Panc1 (cell line): ENCODE measurements around the gene DIAPH3. TPM values are rescaled to one million over a fixed set of nuclear protein-coding genes. Genes with fewer than 3 reads are reported as not detected.
"Not testable (repeated sequence)": the region's sequence is repeated elsewhere in the genome, so short reads cannot be mapped to it uniquely, and the experiment has no call there.

Experiments
- ATAC-seq: fragments of 200-7000 bp; cut with Tn5 transposase; 2 replicates; pipeline ENCODE4 v1.9.1; 2020; ENCODE audit warnings: mild to moderate bottlenecking, moderate library complexity
- BruUV-seq: library from RNA; stranded (reverse); fragments of 400-500 nt; replicated peaks from 2 replicates; lab custom pipeline; 2021; lab: Mats Ljungman, UMichigan
- CTCF ChIA-PET: fragments of 300-600 bp; sonication (Branson Sonifier 250); formaldehyde crosslinking; loops from one replicate; lab custom pipeline; 2022; ENCODE audit warnings: antibody characterized with exemption; lab: Charles Lee
- POLR2A ChIA-PET: fragments of 300-600 bp; sonication (Branson Sonifier 250); formaldehyde crosslinking; loops from one replicate; lab custom pipeline; 2022; ENCODE audit warnings: antibody characterized with exemption; lab: Charles Lee
- DNase-seq: peaks from one replicate; pipeline ENCODE4 v3.0.0-alpha.2; 2010; ENCODE audit warnings: low read depth, low spot score
- H3K27ac ChIP-seq: 2 replicates; pipeline ENCODE4 v1.5.1; 2011; ENCODE audit warnings: mild to moderate bottlenecking, low read length, inconsistent platforms
- H3K27me3 ChIP-seq: fragments of 200-500 bp; sonication (Bioruptor generic); 2 replicates; pipeline ENCODE4 v1.6.0; 2014; ENCODE audit warnings: low read length, inconsistent platforms; ENCODE audit not compliant: control insufficient read depth, insufficient read depth
- H3K36me3 ChIP-seq: fragments of 200-500 bp; sonication (Bioruptor generic); 2 replicates; pipeline ENCODE4 v1.5.1; 2014; ENCODE audit warnings: inconsistent platforms, mild to moderate bottlenecking, low read length, moderate library complexity; ENCODE audit not compliant: control insufficient read depth, insufficient read depth
- H3K4me1 ChIP-seq: 2 replicates; pipeline ENCODE4 v1.5.1; 2011; ENCODE audit warnings: inconsistent platforms, mild to moderate bottlenecking, low read length, moderate library complexity; ENCODE audit not compliant: control insufficient read depth, insufficient read depth
- H3K4me3 ChIP-seq, 2 experiments: 2 replicates each; pipeline ENCODE4 v1.5.1; 2011 to 2012; ENCODE audit warnings: low read depth in 2 of 2, low read length in 2 of 2, mild to moderate bottlenecking in 2 of 2, inconsistent platforms in 1 of 2, moderate library complexity in 1 of 2
- H3K9me3 ChIP-seq: fragments of 200-500 bp; sonication (Bioruptor generic); 2 replicates; pipeline ENCODE4 v1.5.1; 2014; ENCODE audit warnings: low read depth, mild to moderate bottlenecking, inconsistent platforms, low read length, moderate library complexity; ENCODE audit not compliant: control insufficient read depth, insufficient read depth
- POLR2AphosphoS5 ChIP-seq: IDR thresholded peaks from 2 replicates; pipeline ENCODE4 v1.6.1; 2012; ENCODE audit warnings: mild to moderate bottlenecking, low read depth, low read length, moderate library complexity
- SIN3A ChIP-seq: IDR thresholded peaks from 2 replicates; pipeline ENCODE4 v1.6.1; 2012; ENCODE audit warnings: low read depth, mild to moderate bottlenecking, low read length, moderate library complexity, borderline replicate concordance; ENCODE audit not compliant: insufficient read depth
- TCF7L2 ChIP-seq: IDR thresholded peaks from 2 replicates; pipeline ENCODE4 v1.6.1; 2011; ENCODE audit warnings: mild to moderate bottlenecking, low read depth, low read length, inconsistent platforms
- in situ Hi-C: cut with HindIII; loops from 2 replicates; pipeline ENCODE4 v1.10.0; 2016; ENCODE audit warnings: low sequenced_read_pairs, low pct_unique_long_range_greater_than_20kb
- intact Hi-C: fragments of 100-400 bp; cut with micrococcal nuclease; formaldehyde crosslinking; loops from one replicate; pipeline ENCODE4 v1.10.0; 2022; ENCODE audit not compliant: unreplicated experiment
- total RNA-seq: library from RNA; stranded (reverse); gene quantifications from one replicate; pipeline ENCODE4 v1.2.1, GENCODE V29; 2021; ENCODE audit not compliant: unreplicated experiment
- TF ChIP-seq, protein P1 (sequence below): fragments of 450-650 bp; IDR thresholded peaks from 2 replicates; pipeline ENCODE4 v1.5.1; 2017; ENCODE audit warnings: mild to moderate bottlenecking
- TF ChIP-seq, protein P2 (sequence below), 2 experiments: IDR thresholded peaks; 2 replicates each; pipeline ENCODE4 v1.6.1; 2011 to 2012; ENCODE audit warnings: low read depth in 2 of 2, control low read depth in 1 of 2, low read length in 1 of 2, mild to moderate bottlenecking in 1 of 2, moderate library complexity in 1 of 2; ENCODE audit not compliant: insufficient read depth in 1 of 2

DIAPH3 gene
- total RNA-seq, 1 experiment from 2014 or later, result 15.4 TPM

DNA sequence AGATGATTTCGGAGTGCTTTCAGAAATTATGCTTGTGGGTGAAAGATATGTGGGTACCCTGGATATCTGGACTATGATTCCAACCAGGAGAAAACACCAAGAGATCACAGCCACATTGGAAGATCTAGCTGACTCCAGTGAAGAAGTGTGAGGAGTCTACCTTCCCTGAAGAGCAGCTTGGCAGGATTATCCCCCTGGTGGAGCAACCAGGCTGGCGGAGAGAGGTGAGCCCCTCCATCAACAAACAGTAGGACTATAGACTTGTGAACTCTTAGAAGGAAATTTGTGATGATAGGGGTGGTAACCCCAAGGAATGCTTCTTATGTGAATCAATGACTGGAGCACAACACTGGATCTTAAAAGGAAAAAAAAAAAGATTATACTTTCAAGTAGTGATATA lies 47.8 kb upstream of the DIAPH3 start:
- ChIA-PET POLR2A (no interaction called here), CTCF (no interaction called here)
- H3K4me3 ChIP-seq, result no peak overlapping the region
- intact Hi-C loops, result no loop called here
- no peaks in the 10 kb centered on the region for H3K36me3 ChIP-seq
- BruUV-seq, result no TSS peak
- no peak overlapping the region for H3K27ac ChIP-seq
- DNase-seq (no peak), ATAC-seq (no peak)
- in situ Hi-C loops, result no loop called here
- peaks cover under 1% of the 10 kb centered on the region for H3K27me3 ChIP-seq
- H3K4me1 ChIP-seq, result no peaks in the 10 kb centered on the region
- H3K9me3 ChIP-seq, result no peaks in the 10 kb centered on the region
- TF ChIP-seq POLR2AphosphoS5 (no peak), SIN3A (no peak), TCF7L2 (no peak)
- TF ChIP-seq, protein P1, sequence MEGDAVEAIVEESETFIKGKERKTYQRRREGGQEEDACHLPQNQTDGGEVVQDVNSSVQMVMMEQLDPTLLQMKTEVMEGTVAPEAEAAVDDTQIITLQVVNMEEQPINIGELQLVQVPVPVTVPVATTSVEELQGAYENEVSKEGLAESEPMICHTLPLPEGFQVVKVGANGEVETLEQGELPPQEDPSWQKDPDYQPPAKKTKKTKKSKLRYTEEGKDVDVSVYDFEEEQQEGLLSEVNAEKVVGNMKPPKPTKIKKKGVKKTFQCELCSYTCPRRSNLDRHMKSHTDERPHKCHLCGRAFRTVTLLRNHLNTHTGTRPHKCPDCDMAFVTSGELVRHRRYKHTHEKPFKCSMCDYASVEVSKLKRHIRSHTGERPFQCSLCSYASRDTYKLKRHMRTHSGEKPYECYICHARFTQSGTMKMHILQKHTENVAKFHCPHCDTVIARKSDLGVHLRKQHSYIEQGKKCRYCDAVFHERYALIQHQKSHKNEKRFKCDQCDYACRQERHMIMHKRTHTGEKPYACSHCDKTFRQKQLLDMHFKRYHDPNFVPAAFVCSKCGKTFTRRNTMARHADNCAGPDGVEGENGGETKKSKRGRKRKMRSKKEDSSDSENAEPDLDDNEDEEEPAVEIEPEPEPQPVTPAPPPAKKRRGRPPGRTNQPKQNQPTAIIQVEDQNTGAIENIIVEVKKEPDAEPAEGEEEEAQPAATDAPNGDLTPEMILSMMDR, result no peak
- TF ChIP-seq, protein P2, sequence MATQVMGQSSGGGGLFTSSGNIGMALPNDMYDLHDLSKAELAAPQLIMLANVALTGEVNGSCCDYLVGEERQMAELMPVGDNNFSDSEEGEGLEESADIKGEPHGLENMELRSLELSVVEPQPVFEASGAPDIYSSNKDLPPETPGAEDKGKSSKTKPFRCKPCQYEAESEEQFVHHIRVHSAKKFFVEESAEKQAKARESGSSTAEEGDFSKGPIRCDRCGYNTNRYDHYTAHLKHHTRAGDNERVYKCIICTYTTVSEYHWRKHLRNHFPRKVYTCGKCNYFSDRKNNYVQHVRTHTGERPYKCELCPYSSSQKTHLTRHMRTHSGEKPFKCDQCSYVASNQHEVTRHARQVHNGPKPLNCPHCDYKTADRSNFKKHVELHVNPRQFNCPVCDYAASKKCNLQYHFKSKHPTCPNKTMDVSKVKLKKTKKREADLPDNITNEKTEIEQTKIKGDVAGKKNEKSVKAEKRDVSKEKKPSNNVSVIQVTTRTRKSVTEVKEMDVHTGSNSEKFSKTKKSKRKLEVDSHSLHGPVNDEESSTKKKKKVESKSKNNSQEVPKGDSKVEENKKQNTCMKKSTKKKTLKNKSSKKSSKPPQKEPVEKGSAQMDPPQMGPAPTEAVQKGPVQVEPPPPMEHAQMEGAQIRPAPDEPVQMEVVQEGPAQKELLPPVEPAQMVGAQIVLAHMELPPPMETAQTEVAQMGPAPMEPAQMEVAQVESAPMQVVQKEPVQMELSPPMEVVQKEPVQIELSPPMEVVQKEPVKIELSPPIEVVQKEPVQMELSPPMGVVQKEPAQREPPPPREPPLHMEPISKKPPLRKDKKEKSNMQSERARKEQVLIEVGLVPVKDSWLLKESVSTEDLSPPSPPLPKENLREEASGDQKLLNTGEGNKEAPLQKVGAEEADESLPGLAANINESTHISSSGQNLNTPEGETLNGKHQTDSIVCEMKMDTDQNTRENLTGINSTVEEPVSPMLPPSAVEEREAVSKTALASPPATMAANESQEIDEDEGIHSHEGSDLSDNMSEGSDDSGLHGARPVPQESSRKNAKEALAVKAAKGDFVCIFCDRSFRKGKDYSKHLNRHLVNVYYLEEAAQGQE (IDR thresholded peaks at IDR 0.05; ENCODE audit: insufficient read depth in 1 of 2, low read depth in 2 of 2, low read length in 1 of 2), result no peak

DNA sequence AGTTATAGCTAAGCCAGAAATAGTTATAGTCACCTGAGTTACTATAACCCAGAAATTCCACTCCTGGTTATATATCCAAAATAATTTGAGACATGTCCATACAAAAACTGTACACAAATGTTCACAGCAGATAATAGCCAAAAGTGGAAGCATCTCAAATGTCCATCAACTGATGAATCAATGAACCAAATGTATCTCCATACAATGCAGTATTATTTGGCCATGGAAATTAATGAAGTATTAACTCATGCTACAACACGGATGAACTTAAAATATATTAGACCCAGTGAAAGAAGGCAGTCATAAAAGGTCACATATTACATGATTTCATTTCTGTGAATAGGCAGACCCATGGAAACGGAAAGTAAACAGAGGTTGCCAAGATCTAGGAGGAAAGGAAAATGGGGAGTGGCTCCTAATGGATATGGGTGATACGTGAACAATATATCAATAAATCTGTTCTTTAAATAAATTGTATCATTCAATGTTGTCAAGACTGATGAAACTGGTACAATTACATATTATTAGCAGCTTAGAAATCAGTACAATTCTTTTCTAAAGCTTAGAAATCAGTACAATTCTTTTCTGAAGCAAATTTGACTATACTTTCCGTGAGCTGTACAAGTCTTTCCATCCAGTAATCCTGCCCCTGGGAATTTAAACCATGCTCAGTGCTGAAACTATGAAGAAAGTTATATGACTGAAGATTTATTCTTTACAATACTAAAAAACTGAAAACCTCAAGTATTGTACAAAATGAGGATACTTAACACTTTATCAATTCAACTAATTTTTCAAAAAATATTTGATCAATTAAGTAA lies 47.0 kb upstream of the DIAPH3 start:
- TF ChIP-seq, protein P2 (IDR thresholded peaks at IDR 0.05; ENCODE audit: insufficient read depth in 1 of 2, low read depth in 2 of 2, low read length in 1 of 2), result no peak
- TF ChIP-seq TCF7L2, result no peak

DNA sequence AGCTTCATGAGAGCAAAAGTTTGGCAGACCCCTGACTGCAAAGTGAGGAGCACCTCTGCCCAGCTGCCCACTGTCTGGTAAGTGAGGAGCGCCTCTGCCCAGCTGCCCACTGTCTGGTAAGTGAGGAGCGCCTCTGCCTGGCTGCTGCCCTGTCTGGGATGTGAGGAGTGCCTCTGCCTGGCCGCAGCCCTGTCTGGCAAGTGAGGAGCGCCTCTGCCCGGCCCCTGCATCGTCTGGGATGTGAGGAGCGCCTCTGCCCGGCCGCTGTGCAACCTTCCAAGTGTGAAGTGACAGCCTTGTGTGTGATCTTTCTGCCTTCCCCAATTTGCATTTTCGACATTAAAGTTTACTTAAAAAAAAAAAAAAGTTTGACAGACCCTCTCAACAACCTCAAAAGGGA lies 41.8 kb upstream of the DIAPH3 start:
- in situ Hi-C loops, BruUV-seq, intact Hi-C loops, ATAC-seq, POLR2A ChIA-PET, H3K27me3 ChIP-seq, H3K4me3 ChIP-seq, H3K27ac ChIP-seq, H3K9me3 ChIP-seq, H3K4me1 ChIP-seq, DNase-seq, CTCF ChIA-PET, H3K36me3 ChIP-seq: not testable (repeated sequence)

More for the DNA sequence above, 47.0 kb upstream of the DIAPH3 start:
- no peak for DNase-seq
- no TSS peak for BruUV-seq
- CTCF ChIA-PET, result no interaction called here
- Histone ChIP-seq H3K27me3 (no peaks in the 10 kb centered on the region; the same call in 1 of the 2 replicates), H3K4me3 (no peak overlapping the region), H3K9me3 (no peaks in the 10 kb centered on the region), H3K36me3 (no peaks in the 10 kb centered on the region), H3K4me1 (no peaks in the 10 kb centered on the region), H3K27ac (no peak overlapping the region)
- ATAC-seq, result no peak
- POLR2A ChIA-PET, result no interaction called here
- in situ Hi-C loops, result no loop called here
- intact Hi-C loops, result no loop called here
